LNCAP (cell line): Measurements from ENCODE around the gene SMR3A.

Experiments
- TF ChIP-seq, protein P1 (sequence below): fragments of 450-650 bp; IDR thresholded peaks from 2 replicates; pipeline ENCODE4 v1.5.1; 2017; ENCODE audit warnings: mild to moderate bottlenecking

The SMR3A gene

DNA sequence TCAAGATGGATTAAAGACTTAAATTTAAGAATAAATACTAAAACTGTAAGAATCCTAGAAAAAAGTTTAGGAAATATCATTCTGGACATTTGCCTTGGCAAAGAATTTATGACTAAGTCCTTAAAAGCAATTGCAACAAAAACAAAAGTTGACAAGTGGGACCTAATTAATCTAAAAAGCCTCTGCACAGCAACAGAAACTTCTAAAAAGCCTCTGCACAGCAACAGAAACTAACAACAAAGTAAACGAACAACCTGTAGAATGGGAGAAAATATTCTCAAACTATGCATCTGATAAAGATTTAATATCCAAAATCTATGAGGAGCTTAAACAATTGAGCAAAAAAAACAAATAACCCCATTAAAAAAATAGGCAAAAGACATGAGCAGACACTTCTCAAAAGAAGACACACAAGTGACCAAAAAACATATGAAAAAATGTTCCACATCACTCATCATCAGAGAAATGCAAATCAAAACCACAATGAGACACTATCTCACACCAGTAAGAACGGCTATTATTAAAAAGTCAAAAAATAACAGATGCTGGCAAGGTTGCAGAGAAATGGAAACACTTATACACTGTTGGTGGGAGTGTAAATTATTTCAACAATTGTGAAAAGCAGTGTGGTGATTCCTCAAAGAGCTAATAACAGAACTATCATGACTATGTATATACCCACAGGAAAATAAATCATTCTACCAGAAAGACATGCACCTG is 31.7 kb downstream of the SMR3A start:
- TF ChIP-seq, protein P1, sequence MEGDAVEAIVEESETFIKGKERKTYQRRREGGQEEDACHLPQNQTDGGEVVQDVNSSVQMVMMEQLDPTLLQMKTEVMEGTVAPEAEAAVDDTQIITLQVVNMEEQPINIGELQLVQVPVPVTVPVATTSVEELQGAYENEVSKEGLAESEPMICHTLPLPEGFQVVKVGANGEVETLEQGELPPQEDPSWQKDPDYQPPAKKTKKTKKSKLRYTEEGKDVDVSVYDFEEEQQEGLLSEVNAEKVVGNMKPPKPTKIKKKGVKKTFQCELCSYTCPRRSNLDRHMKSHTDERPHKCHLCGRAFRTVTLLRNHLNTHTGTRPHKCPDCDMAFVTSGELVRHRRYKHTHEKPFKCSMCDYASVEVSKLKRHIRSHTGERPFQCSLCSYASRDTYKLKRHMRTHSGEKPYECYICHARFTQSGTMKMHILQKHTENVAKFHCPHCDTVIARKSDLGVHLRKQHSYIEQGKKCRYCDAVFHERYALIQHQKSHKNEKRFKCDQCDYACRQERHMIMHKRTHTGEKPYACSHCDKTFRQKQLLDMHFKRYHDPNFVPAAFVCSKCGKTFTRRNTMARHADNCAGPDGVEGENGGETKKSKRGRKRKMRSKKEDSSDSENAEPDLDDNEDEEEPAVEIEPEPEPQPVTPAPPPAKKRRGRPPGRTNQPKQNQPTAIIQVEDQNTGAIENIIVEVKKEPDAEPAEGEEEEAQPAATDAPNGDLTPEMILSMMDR: no peak

DNA sequence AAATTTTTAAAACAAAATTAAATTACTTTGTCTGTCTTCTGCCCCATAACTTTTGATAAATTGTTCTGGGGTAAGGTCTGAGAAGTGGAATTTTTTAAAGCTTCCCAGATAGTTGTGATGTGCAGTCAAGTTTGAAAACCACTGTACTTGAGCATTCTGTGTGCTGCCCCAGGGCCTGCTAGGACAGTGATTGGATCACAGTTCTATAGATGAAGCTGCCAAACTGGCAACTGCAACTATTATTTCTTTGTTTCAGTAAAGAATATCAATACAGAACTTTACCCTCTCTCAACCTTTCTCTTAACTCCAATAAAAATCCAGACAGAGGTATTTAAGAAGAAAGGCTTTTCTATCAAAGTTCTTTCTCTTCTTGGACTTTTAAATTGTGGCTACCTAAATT is 37.0 kb downstream of the SMR3A start, which contains the start of gene OPRPN:
OPRPN (plus strand) TSS at position 361 of the 400 bp plus-strand sequence. CDS start 1,346 bp downstream, outside the sequence.
- TF ChIP-seq, protein P1: no peak

DNA sequence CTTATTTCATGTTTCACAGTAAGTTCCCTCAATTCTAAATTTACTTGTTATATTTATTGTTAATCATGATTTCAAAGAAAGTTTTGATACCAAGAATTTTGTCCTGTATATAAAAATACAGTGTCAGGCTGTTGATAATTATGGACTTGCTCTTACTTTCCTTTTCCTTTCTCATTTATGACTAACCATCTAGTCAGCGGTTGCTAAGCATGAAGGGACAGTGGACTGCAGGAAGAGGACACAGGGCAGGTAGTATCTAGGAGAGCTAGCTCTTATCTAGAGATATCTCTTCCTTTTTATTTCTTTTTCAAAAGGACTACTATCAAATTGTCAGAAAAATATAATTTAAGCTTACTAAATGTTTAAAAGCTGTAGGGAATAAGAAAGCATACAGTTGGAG is 38.8 kb downstream of the SMR3A start:
- TF ChIP-seq, protein P1: no peak

DNA sequence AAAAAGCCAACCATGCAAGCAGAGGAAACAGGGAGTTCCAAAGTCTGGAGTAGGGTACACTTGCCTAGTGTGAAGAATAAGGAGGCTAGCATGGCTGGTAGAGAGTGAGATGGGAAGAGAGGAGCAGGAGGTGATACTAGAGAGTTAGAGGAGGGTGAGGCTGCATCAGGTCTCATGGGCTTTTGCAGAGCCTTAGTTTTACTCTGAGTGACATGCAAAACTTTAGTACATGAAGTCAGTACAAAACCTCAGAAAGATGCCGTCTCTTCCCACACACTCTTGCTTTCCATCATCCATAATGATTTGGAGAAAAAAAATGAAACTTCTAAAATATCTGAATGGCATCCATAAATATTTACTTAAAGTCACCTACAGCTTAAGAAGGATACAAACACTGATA is 42.2 kb downstream of the SMR3A start:
- TF ChIP-seq, protein P1: no peak

DNA sequence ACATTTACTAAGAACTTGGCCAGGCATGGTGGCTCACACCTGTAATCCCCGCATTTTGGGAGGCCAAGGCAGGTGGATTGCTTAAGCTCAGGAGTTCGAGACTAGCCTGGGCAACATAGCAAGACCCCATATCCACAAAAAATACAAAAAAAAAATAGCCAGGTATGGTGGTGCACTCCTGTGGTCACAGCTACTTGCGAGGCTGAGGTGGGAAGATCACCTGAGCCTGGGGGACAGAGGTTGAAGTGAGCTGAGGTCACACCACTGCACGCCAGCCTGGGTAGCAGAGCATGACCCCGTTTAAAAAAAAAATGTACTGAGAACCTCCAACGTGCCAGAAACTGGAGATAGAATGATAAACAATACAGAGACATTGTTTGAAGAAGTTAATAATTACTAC is 45.2 kb downstream of the SMR3A start:
- TF ChIP-seq, protein P1: no peak
